Placental pericyte (primary cell): ENCODE data around the gene RFPL4AL1. TPM values are rescaled to one million over a fixed set of nuclear protein-coding genes. Genes with fewer than 3 reads are reported as not detected.

ENCODE experiments used
- total RNA-seq: library from RNA; depleted of rRNA; stranded (reverse); fragments of >200 nt; gene quantifications from 2 replicates; pipeline ENCODE4 v1.2.3, GENCODE V29; 2012

RFPL4AL1 gene
- total RNA-seq, result not detected in 2 replicates

GRCh38 chr19:55768818-55769217, at the start of gene RFPL4AL1:
Gene RFPL4AL1, plus strand, starts transcription at chr19:55769118. Its CDS starts 2,687 bp downstream, at chr19:55771805.

DNA sequence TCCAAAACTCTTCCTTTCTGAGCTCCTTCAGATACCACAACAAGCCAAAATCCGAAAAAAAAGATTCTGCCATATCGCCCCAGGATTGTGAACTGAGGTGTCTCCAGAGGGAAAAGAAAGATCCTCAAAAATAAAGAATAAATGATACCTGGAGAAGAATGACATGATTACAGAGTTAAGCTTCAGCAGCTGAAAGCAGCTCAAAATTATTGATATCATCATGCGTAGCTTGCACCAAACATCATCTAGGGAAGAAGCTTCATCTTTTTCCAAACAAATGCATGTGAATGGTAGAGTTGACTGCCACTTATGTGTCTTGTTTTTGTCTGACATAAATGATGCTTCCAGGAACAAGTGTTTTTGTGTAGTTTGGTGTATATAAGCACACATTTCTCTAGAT, 30.6 kb upstream of the RFPL4AL1 start, which contains the start of gene NLRP9:
NLRP9 (minus strand) TSS at position 101 of the 400 bp plus-strand sequence; CDS start at position 73, 28 bp downstream.

GRCh38 chr19:55758797-55759196, 10.1 kb upstream of the RFPL4AL1 start, which contains the start of gene RFPL4A:
Gene RFPL4A, plus strand, starts transcription at chr19:55759097. Its CDS starts 2,704 bp downstream, at chr19:55761801.

Other genes starting within 250 kb of the RFPL4AL1 start
- gene SBK2, start 232.0 kb upstream of the RFPL4AL1 start, total RNA-seq, result not detected in 2 replicates
- gene SBK3, start 223.6 kb upstream of the RFPL4AL1 start, total RNA-seq, result not detected in 2 replicates
- gene ZNF579, start 188.3 kb upstream of the RFPL4AL1 start, total RNA-seq, result 6.7 and 9.0 TPM in 2 replicates
- 4.2 and 5.6 TPM in 2 replicates for gene FIZ1, start 169.6 kb upstream of the RFPL4AL1 start, total RNA-seq
- 9.6 and 13.3 TPM in 2 replicates for gene ZNF524, start 168.8 kb upstream of the RFPL4AL1 start, total RNA-seq
- 2.4 and 2.6 TPM in 2 replicates for gene ZNF865, start 163.5 kb upstream of the RFPL4AL1 start, total RNA-seq
- gene ZNF784, start 144.6 kb upstream of the RFPL4AL1 start, total RNA-seq, result 4.9 and 7.0 TPM in 2 replicates
- 8.2 and 9.0 TPM in 2 replicates for gene ZNF580, start 128.1 kb upstream of the RFPL4AL1 start, total RNA-seq
- gene ZNF581, start 125.5 kb upstream of the RFPL4AL1 start, total RNA-seq, result 13.5 and 22.1 TPM in 2 replicates
- 7.7 and 16.6 TPM in 2 replicates for gene CCDC106, start 120.9 kb upstream of the RFPL4AL1 start, total RNA-seq
- gene U2AF2, start 114.1 kb upstream of the RFPL4AL1 start, total RNA-seq, result 146 and 147 TPM in 2 replicates
- 87.8 and 104 TPM in 2 replicates for gene EPN1, start 93.9 kb upstream of the RFPL4AL1 start, total RNA-seq
- not detected in 2 replicates for gene NLRP9, start 30.7 kb upstream of the RFPL4AL1 start, total RNA-seq
- gene RFPL4A, start 10.0 kb upstream of the RFPL4AL1 start, total RNA-seq, result not detected in 2 replicates
- not detected in 2 replicates for gene NLRP11, start 62.9 kb downstream of the RFPL4AL1 start, total RNA-seq
- gene NLRP4, start 67.4 kb downstream of the RFPL4AL1 start, total RNA-seq, result under 0.01 TPM in 1 of 2 replicates, not detected in the other
- gene NLRP13, start 163.2 kb downstream of the RFPL4AL1 start, total RNA-seq, result not detected in 2 replicates
- gene NLRP8, start 178.7 kb downstream of the RFPL4AL1 start, total RNA-seq, result not detected in 2 replicates
- not detected in 2 replicates for gene NLRP5, start 217.7 kb downstream of the RFPL4AL1 start, total RNA-seq